Psoas muscle (tissue), 8 donors: ENCODE measurements around the gene SFRP2. TPM values are rescaled to one million over a fixed set of nuclear protein-coding genes. Genes with fewer than 3 reads are reported as not detected.

Source experiments
- ATAC-seq, 4 donors: fragments of 200-7000 bp; cut with Tn5 transposase; one replicate each; pipeline ENCODE4 v1.9.1; 2020; ENCODE audit warnings: moderate library complexity in 3 of 4, mild to moderate bottlenecking in 2 of 4
- DNase-seq, 2 donors: peaks; one replicate each; pipeline ENCODE4 v3.0.0-alpha.2; 2020
- H3K27ac ChIP-seq: fragments of 200-600 bp; one replicate; pipeline ENCODE4 v1.8.0; 2022
- H3K27me3 ChIP-seq, 3 donors: fragments of 200-600 bp in 1 of 3; one replicate each; pipeline versions ENCODE4 v1.6.1 to v1.8.0; 2013 to 2022; ENCODE audit warnings: low read length in 2 of 3, mild to moderate bottlenecking in 2 of 3, moderate library complexity in 1 of 3; ENCODE audit not compliant: insufficient read depth in 3 of 3
- H3K36me3 ChIP-seq, 2 donors: fragments of 200-600 bp in 1 of 2; one replicate each; pipeline versions ENCODE4 v1.6.1 to v1.8.0; 2013 to 2022; ENCODE audit warnings: low read depth in 1 of 2, mild to moderate bottlenecking in 1 of 2, moderate library complexity in 1 of 2; ENCODE audit not compliant: insufficient read depth in 1 of 2
- H3K4me1 ChIP-seq: fragments of 200-600 bp; one replicate; pipeline ENCODE4 v1.8.0; 2022
- H3K4me3 ChIP-seq: fragments of 200-600 bp; one replicate; pipeline ENCODE4 v1.8.0; 2022; ENCODE audit warnings: mild to moderate bottlenecking
- H3K9me3 ChIP-seq: fragments of 200-600 bp; one replicate; pipeline ENCODE4 v1.8.0; 2022
- WGBS, 3 donors: extraction: QIAGEN DNeasy Blood & Tissue Kit; methylation state at CpG; one replicate each; pipeline versions ENCODE4 v1.1.6 to v1.1.7; 2013; 5-methylcytosine and 5-hydroxymethylcytosine counted together
- intact Hi-C, 2 donors: fragments of 100-400 bp; cut with DNase I; formaldehyde crosslinking; loops; one replicate each; pipeline versions ENCODE4 v1.11.0 to v1.14.2; 2022
- polyA plus RNA-seq, 3 donors: library from polyadenylated mRNA; stranded (reverse); fragments of 200-250 nt; gene quantifications; one replicate each; pipeline ENCODE4 v1.2.3, GENCODE V29; 2013
- total RNA-seq, 4 donors: library from RNA; stranded (reverse); fragmentation: NEBNext Ultra II Directional in 2 of 4; extraction: Animal tissue kit (Norgen Biotek cat#: 25700) in 2 of 4; gene quantifications; one replicate each; pipeline versions ENCODE4 v1.2.1 to v1.2.4, GENCODE V29; 2021 to 2023
- TF ChIP-seq, protein P1 (sequence below): fragments of 200-600 bp; IDR thresholded peaks from one replicate; pipeline ENCODE4 v1.8.0; 2022; ENCODE audit warnings: antibody characterized with exemption
- donor health status: healthy with polysubstance abuse.
- donor health status: DM: no; HTN: no; CAD: no; lungs with moderate emphysema.
- donor health status: Bipolar disorder and iron deficiency.
- donor health status: healthy.
- donor health status: DM: yes; HTN: yes; CAD: no.
- donor health status: DM: no; HTN: no; CAD: no.
- donor health status: DM: no; HTN: no; CAD: no.
- donor health status: DM: yes; HTN: yes; CAD: no.

Gene SFRP2
- total and polyA plus RNA-seq, 7 donors, result 0.25 to 9.5 (median 2.2) TPM

DNA sequence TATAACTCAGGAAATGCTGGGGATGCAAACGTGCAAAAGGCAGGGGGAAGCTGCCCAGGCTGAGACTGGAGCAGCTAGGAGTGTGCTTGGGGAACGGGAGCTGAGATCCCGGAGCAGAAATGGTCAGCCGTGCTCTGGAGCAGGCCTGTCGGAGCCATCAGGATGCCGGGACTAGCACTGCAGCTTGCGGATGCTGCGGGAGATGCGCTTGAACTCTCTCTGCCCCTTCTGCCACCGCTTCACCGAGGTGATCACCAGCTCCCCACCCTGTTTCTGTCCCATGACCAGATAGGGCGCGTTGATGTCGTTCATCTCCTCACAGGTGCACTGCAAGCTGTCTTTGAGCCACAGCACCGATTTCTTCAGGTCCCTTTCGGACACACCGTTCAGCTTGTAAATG lies 7.6 kb downstream of the SFRP2 start:
- Histone ChIP-seq H3K36me3 (no peaks in the 10 kb centered on the region), H3K4me3 (no peak overlapping the region), H3K27me3 (peaks cover 0 to 3% (median 2%) of the 10 kb centered on the region in 3 donors), H3K9me3 (no peaks in the 10 kb centered on the region), H3K4me1 (no peaks in the 10 kb centered on the region), H3K27ac (no peak overlapping the region)
- DNase-seq, result no peak
- TF ChIP-seq, protein P1, sequence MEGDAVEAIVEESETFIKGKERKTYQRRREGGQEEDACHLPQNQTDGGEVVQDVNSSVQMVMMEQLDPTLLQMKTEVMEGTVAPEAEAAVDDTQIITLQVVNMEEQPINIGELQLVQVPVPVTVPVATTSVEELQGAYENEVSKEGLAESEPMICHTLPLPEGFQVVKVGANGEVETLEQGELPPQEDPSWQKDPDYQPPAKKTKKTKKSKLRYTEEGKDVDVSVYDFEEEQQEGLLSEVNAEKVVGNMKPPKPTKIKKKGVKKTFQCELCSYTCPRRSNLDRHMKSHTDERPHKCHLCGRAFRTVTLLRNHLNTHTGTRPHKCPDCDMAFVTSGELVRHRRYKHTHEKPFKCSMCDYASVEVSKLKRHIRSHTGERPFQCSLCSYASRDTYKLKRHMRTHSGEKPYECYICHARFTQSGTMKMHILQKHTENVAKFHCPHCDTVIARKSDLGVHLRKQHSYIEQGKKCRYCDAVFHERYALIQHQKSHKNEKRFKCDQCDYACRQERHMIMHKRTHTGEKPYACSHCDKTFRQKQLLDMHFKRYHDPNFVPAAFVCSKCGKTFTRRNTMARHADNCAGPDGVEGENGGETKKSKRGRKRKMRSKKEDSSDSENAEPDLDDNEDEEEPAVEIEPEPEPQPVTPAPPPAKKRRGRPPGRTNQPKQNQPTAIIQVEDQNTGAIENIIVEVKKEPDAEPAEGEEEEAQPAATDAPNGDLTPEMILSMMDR, result no peak
- no peak for ATAC-seq
- 81 to 84% (median 82%) methylated on average over 17 of the region's 17 CpGs for WGBS, 3 donors
- intact Hi-C loops, result loop anchor here in 1 of 2 donors (10.0 kb wide), 1 partner anchor 534 kb away; no protein-coding TSS in a partner anchor

DNA sequence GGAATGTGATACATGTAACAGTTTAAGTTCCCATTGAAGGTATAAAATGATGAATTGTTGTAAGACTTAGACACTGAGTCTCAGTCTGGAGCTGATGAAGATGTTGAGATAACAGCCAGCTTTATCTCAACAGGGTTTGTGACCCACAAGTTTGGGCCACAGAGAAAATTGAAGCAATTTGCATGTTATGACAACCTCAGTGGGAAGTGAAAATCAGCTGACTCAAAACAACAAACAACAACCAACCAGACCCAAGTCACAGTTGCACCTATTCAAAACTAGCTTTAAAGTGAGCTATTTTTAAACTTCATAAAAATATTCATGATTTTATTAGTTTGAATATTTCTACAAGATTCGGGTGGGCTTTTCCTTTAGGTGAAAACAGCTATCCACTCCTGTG lies 8.0 kb downstream of the SFRP2 start:
- intact Hi-C loops, result loop anchor here in 1 of 2 donors (10.0 kb wide), 1 partner anchor 534 kb away; no protein-coding TSS in a partner anchor
- H3K36me3 ChIP-seq, result no peaks in the 10 kb centered on the region

DNA sequence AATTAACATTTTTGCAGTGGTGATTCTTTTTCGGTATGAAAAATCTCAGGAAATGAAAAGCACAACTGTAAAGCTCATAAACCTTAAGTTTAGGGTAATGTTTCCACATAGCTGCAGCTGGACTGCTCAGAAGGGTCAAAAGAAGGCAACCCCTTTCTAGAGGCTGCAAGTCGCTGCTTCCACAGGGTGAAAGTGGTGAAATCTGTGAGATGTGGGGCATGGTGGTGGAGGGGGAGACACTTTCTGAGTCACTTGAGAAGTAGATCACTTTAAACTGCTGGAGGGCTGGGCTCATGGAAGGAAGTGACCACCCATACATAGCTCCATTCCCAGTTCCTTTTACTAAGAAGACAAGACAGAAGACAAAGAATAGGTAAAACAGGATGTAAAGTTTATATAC lies 8.7 kb downstream of the SFRP2 start:
- H3K4me3 ChIP-seq, result no peak overlapping the region
- TF ChIP-seq, protein P1, result no peak
- intact Hi-C loops, result loop anchor here in 1 of 2 donors (10.0 kb wide), 1 partner anchor 535 kb away; no protein-coding TSS in a partner anchor
- H3K36me3 ChIP-seq, result no peaks in the 10 kb centered on the region
- no peaks in the 10 kb centered on the region for H3K9me3 ChIP-seq
- ATAC-seq (no peak), DNase-seq (no peak)
- peaks cover 0 to 2% (median 0%) of the 10 kb centered on the region in 3 donors for H3K27me3 ChIP-seq
- 22 to 35% (median 25%) methylated on average over 2 of the region's 2 CpGs for WGBS, 3 donors
- no peak overlapping the region for H3K27ac ChIP-seq
- no peaks in the 10 kb centered on the region for H3K4me1 ChIP-seq

More for the DNA sequence above, 8.0 kb downstream of the SFRP2 start:
- DNase-seq (no peak), ATAC-seq (no peak)
- no peaks in the 10 kb centered on the region for H3K4me1 ChIP-seq
- H3K27ac ChIP-seq, result no peak overlapping the region
- 74 to 88% (median 77%) methylated on average over 1 of the region's 1 CpG for WGBS, 3 donors
- no peaks in the 10 kb centered on the region for H3K9me3 ChIP-seq
- peaks cover 0 to 2% (median 0%) of the 10 kb centered on the region in 3 donors for H3K27me3 ChIP-seq
- TF ChIP-seq, protein P1, result no peak
- H3K4me3 ChIP-seq, result no peak overlapping the region

DNA sequence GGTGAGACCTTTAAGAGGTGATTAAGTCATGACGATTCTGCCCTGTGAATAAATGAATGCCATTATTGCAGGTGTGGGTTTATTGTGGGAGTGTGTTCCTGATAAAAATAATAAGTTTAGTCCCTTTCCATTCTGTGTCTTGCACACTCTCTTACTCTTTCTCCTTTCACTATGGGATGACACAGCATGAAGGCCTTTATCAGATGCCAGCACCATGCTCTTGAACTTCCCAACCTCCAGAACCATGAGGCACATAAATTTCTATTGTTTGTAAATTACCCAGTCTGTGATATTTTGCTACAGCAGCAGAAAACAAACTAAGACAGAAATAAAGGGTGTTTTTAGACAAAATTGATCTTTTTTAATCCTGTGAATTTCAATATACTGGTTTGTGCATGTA lies 10.5 kb downstream of the SFRP2 start:
- H3K27me3 ChIP-seq, result peaks cover 0 to 2% (median 0%) of the 10 kb centered on the region in 3 donors
- intact Hi-C loops, result no loop called here
- no peaks in the 10 kb centered on the region for H3K36me3 ChIP-seq
- no peaks in the 10 kb centered on the region for H3K4me1 ChIP-seq
- TF ChIP-seq, protein P1, result no peak
- no peaks in the 10 kb centered on the region for H3K9me3 ChIP-seq
- H3K27ac ChIP-seq, result no peak overlapping the region
- 96 to 97% (median 97%) methylated on average over 1 of the region's 1 CpG for WGBS, 3 donors
- DNase-seq (no peak), ATAC-seq (no peak)
- H3K4me3 ChIP-seq, result no peak overlapping the region

DNA sequence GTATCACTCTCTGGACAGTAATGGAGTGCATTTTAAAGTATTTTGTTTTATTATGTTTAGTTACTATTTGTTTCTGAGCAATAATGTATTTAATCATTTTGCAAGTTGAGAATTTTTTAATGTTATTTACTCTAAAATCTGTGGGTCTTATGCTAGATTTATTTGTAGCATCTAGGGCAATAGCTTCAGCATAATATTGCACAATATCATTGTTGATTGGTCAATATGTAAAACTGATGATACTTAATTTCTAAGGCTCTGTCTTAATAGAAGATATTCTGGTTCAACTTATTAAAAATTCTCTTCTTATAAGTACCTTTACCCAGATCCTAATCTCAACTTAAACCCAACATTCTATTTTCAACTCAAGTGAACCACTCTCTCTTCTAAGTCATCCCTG lies 11.5 kb downstream of the SFRP2 start:
- TF ChIP-seq, protein P1, result no peak
- Histone ChIP-seq H3K4me1 (no peaks in the 10 kb centered on the region), H3K36me3 (no peaks in the 10 kb centered on the region), H3K9me3 (no peaks in the 10 kb centered on the region), H3K27ac (no peak overlapping the region), H3K4me3 (no peak overlapping the region), H3K27me3 (peaks cover 0 to 2% (median 0%) of the 10 kb centered on the region in 3 donors)
- ATAC-seq (no peak), DNase-seq (no peak)
- intact Hi-C loops, result no loop called here
